Activated B cell treated with CpG ODN at 0.5 μM for 24 hours (primary cell): ENCODE measurements around the gene AFTPH. TPM values are rescaled to one million over a fixed set of nuclear protein-coding genes. Genes with fewer than 3 reads are reported as not detected.

Experiments
- ATAC-seq: fragments of 200-7000 bp; cut with Tn5 transposase; one replicate; pipeline ENCODE4 v1.10.0; 2021; ENCODE audit warnings: low read depth, mild to moderate bottlenecking, moderate library complexity
- CTCF ChIA-PET: fragments of 350-600 bp; sonication (Branson Sonifier 250); formaldehyde crosslinking; loops from one replicate; lab custom pipeline; 2021; ENCODE audit warnings: antibody characterized with exemption; lab: Charles Lee
- POLR2A ChIA-PET: fragments of 350-600 bp; sonication (Branson Sonifier 250); formaldehyde crosslinking; loops from one replicate; lab custom pipeline; 2021; ENCODE audit warnings: antibody characterized with exemption; lab: Charles Lee
- DNase-seq: peaks from one replicate; pipeline ENCODE4 v3.0.0; 2022
- H3K27ac Mint-ChIP-seq: one replicate; pipeline ENCODE4 v1.8.0; 2020; ENCODE audit warnings: mixed read lengths
- H3K27me3 Mint-ChIP-seq: one replicate; pipeline ENCODE4 v1.8.0; 2021; ENCODE audit warnings: mixed read lengths
- H3K36me3 Mint-ChIP-seq: one replicate; pipeline ENCODE4 v1.8.0; 2021; ENCODE audit warnings: low read depth, mixed read lengths
- H3K4me1 Mint-ChIP-seq: one replicate; pipeline ENCODE4 v1.8.0; 2021; ENCODE audit warnings: mixed read lengths
- H3K4me3 Mint-ChIP-seq: one replicate; pipeline ENCODE4 v1.8.0; 2020; ENCODE audit warnings: mild to moderate bottlenecking, mixed read lengths
- H3K9me3 Mint-ChIP-seq: one replicate; pipeline ENCODE4 v1.8.0; 2020; ENCODE audit warnings: mixed read lengths
- intact Hi-C: fragments of 100-400 bp; cut with micrococcal nuclease; formaldehyde crosslinking; loops from one replicate; pipeline ENCODE4 v1.15.1; 2024
- total RNA-seq: library from RNA; stranded (reverse); gene quantifications from 2 replicates; pipeline ENCODE4 v1.2.3, GENCODE V29; 2022
- TF ChIP-seq, protein P1 (sequence below): fragments of 200-600 bp; IDR thresholded peaks from one replicate; pipeline ENCODE4 v1.8.0; 2022; ENCODE audit warnings: antibody characterized with exemption, mild to moderate bottlenecking

AFTPH gene
- total RNA-seq, 1 donor from 2014 or later: 81.3 TPM

DNA sequence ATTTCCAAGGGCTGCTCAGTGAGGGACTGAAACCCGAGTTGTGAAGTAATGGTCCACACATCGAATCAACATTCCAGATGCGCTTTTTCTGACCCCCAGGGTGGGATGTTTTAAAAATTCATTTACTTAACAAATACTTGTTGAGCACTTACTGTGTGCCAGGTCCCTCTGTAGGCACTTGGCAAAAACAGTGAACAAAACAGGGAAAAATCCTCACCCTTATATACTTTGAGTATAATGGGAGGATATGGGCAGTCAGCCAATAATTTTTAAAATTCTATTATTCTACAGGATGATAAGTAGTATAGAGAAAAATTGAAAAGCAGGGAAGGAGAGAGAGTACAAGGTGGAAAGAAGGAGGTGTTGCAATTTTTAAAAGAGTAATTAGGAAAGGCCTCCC, 31.3 kb upstream of the AFTPH start:
- intact Hi-C loops: no loop called here
- Mint-ChIP-seq H3K9me3 (no peaks in the 10 kb centered on the region), H3K36me3 (no peaks in the 10 kb centered on the region)

DNA sequence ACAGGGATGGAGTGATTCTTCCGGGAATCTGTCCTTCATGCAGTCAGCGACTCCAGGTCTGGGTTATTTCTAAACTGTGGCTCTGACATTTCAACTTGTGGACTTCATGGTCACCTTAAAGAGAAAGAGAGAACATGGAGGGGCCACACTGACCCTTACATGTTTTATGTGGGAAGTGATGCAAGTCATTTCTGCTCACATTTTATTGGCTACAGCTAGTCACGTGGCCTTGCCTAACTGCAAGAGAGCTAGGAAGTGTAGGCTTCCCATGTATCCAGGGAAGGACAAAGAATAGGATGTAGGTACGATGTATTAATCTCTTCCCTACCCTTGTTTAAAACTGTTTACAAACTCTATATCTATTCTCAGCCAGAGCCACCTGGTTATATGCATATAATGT, 30.3 kb upstream of the AFTPH start:
- TF ChIP-seq, protein P1, sequence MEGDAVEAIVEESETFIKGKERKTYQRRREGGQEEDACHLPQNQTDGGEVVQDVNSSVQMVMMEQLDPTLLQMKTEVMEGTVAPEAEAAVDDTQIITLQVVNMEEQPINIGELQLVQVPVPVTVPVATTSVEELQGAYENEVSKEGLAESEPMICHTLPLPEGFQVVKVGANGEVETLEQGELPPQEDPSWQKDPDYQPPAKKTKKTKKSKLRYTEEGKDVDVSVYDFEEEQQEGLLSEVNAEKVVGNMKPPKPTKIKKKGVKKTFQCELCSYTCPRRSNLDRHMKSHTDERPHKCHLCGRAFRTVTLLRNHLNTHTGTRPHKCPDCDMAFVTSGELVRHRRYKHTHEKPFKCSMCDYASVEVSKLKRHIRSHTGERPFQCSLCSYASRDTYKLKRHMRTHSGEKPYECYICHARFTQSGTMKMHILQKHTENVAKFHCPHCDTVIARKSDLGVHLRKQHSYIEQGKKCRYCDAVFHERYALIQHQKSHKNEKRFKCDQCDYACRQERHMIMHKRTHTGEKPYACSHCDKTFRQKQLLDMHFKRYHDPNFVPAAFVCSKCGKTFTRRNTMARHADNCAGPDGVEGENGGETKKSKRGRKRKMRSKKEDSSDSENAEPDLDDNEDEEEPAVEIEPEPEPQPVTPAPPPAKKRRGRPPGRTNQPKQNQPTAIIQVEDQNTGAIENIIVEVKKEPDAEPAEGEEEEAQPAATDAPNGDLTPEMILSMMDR: no peak
- no peaks in the 10 kb centered on the region for H3K36me3 Mint-ChIP-seq
- intact Hi-C loops: no loop called here
- H3K27ac Mint-ChIP-seq: no peak overlapping the region
- no peak for DNase-seq
- ATAC-seq: no peak
- POLR2A ChIA-PET: no interaction called here
- H3K4me3 Mint-ChIP-seq: no peak overlapping the region
- CTCF ChIA-PET: interaction anchor here (1.1 kb wide), 1 partner anchor 163 kb away, joined by 4 read pairs; no protein-coding TSS in a partner anchor
- H3K9me3 Mint-ChIP-seq: no peaks in the 10 kb centered on the region
- H3K27me3 Mint-ChIP-seq: peaks cover 20% of the 10 kb centered on the region
- H3K4me1 Mint-ChIP-seq: no peaks in the 10 kb centered on the region

More for the DNA sequence above, 31.3 kb upstream of the AFTPH start:
- Mint-ChIP-seq H3K27me3 (peaks cover 20% of the 10 kb centered on the region), H3K4me3 (no peak overlapping the region), H3K27ac (no peak overlapping the region), H3K4me1 (peaks cover 4% of the 10 kb centered on the region)
- no peak for ATAC-seq
- CTCF ChIA-PET: no interaction called here
- POLR2A ChIA-PET: interaction anchor here (0.6 kb wide), 1 partner anchor 160 kb away, joined by 4 read pairs; no protein-coding TSS in a partner anchor
- no peak for DNase-seq
- TF ChIP-seq, protein P1: no peak

DNA sequence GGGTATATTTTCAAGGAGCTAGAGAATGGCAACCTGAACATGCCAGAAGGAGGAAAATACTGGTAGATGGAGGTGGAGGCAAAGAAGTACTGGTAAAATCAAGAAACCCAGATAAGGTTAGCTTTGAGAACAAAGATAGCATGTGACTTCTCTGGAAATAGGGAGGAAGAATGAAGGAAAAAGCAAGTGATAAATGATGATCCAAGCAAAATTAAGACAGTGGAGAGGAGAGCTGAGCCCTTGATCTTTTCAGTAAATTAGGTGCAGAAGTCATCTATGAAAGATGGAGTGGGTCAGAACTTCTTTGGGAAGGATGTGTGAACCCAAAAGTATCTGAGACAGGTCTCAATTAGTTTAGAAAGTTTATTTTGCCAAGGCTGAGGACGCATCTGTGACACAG, 25.7 kb upstream of the AFTPH start:
- H3K27ac Mint-ChIP-seq: no peak overlapping the region
- ChIA-PET CTCF (interaction anchor here (2.2 to 2.3 kb wide), 2 partner anchors 10 to 168 kb away, joined by 5 to 9 read pairs; no protein-coding TSS in a partner anchor), POLR2A (no interaction called here)
- DNase-seq: no peak
- H3K9me3 Mint-ChIP-seq: no peaks in the 10 kb centered on the region
- peaks cover 14% of the 10 kb centered on the region for H3K27me3 Mint-ChIP-seq
- no peak for ATAC-seq
- H3K36me3 Mint-ChIP-seq: no peaks in the 10 kb centered on the region
- H3K4me1 Mint-ChIP-seq: no peaks in the 10 kb centered on the region
- TF ChIP-seq, protein P1: no peak
- intact Hi-C loops: no loop called here
- no peak overlapping the region for H3K4me3 Mint-ChIP-seq

DNA sequence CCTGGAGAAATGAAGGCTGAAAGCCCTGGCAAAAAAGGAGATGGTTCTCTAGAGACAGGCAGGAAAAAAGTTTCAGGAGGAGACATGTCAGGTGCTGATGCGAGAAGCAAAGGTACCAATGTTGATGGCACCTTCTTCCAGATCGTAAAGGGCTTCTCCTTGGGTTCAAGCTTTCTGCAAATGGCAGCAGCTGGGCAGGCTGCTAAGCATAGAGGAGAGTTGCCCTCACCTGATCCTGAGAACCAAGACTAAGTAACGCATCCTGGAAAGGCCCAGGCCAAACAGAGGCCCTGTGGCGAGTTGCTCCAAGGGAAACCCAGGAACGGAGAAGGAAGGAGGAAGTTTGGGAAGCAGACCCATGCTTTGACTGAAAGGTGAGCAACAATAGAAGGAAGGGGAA, 23.6 kb upstream of the AFTPH start:
- no peak overlapping the region for H3K4me3 Mint-ChIP-seq
- H3K9me3 Mint-ChIP-seq: no peaks in the 10 kb centered on the region
- H3K4me1 Mint-ChIP-seq: no peaks in the 10 kb centered on the region
- no peak overlapping the region for H3K27ac Mint-ChIP-seq
- ChIA-PET POLR2A (no interaction called here), CTCF (interaction anchor here (1.1 to 2.2 kb wide), 2 partner anchors 12 to 170 kb away, joined by 5 read pairs; no protein-coding TSS in a partner anchor)
- ATAC-seq (no peak), DNase-seq (no peak)
- intact Hi-C loops: no loop called here
- peaks cover 18% of the 10 kb centered on the region for H3K27me3 Mint-ChIP-seq
- no peaks in the 10 kb centered on the region for H3K36me3 Mint-ChIP-seq
- TF ChIP-seq, protein P1: no peak

DNA sequence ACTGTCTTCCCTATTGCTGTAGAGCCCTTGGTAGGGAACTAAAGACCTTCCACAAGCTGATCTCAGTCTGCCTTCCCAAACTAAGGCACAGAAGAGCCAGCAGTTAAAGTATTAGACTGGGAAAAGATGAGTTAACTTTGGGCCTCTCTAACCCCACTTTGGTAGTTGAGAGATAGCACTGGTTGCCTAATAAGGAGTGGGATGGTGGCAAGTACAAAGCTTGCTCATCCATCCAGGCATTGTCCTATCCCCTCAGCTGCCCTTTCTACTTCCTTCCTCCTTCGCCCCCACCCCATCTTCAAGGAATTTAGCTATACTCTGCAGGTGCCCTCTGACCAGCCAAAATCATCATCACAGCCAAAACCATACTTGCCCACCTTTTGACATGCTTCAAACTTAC, 22.2 kb upstream of the AFTPH start:
- Mint-ChIP-seq H3K9me3 (no peaks in the 10 kb centered on the region), H3K4me3 (no peak overlapping the region), H3K4me1 (no peaks in the 10 kb centered on the region), H3K27me3 (peaks cover 10% of the 10 kb centered on the region), H3K27ac (no peak overlapping the region), H3K36me3 (no peaks in the 10 kb centered on the region)
- ChIA-PET POLR2A (no interaction called here), CTCF (no interaction called here)
- TF ChIP-seq, protein P1: no peak
- DNase-seq: no peak
- no peak for ATAC-seq
- intact Hi-C loops: no loop called here
